Lung (tissue), 12 donors: ENCODE results near the gene WTIP. TPM values are rescaled to one million over a fixed set of nuclear protein-coding genes. Genes with fewer than 3 reads are reported as not detected.
"Not testable (repeated sequence)": the region's sequence is repeated elsewhere in the genome, so short reads cannot be mapped to it uniquely, and the experiment has no call there.

Experiments
- ATAC-seq: fragments of 200-7000 bp; cut with Tn5 transposase; one replicate; pipeline ENCODE4 v1.9.1; 2020; ENCODE audit warnings: moderate number of reproducible peaks; ENCODE audit not compliant: insufficient read depth, low FRiP score
- DNase-seq, 3 donors: peaks; one replicate each; pipeline ENCODE4 v3.0.0-alpha.2; 2013 to 2017
- H3K27ac ChIP-seq, 2 donors: one replicate each; pipeline ENCODE4 v1.5.1; 2013; ENCODE audit warnings: mild to moderate bottlenecking in 2 of 2, moderate library complexity in 2 of 2, control low read depth in 1 of 2, inconsistent platforms in 1 of 2, low read depth in 1 of 2, low read length in 1 of 2
- H3K27me3 ChIP-seq, 3 donors: one replicate each; pipeline ENCODE4 v1.5.1; 2013; ENCODE audit warnings: low read length in 2 of 3; ENCODE audit not compliant: control insufficient read depth in 3 of 3, insufficient read depth in 3 of 3
- H3K36me3 ChIP-seq, 4 donors: one replicate each; pipeline ENCODE4 v1.5.1; 2013; ENCODE audit warnings: low read length in 4 of 4, mild to moderate bottlenecking in 1 of 4, moderate library complexity in 1 of 4; ENCODE audit not compliant: control insufficient read depth in 4 of 4, insufficient read depth in 4 of 4
- H3K4me1 ChIP-seq, 5 donors: one replicate each; pipeline ENCODE4 v1.5.1; 2013; ENCODE audit warnings: low read length in 5 of 5, mild to moderate bottlenecking in 2 of 5, moderate library complexity in 1 of 5; ENCODE audit not compliant: control insufficient read depth in 5 of 5, insufficient read depth in 5 of 5
- H3K4me3 ChIP-seq: one replicate; pipeline ENCODE4 v1.5.1; 2013; ENCODE audit warnings: mild to moderate bottlenecking, control low read depth, moderate library complexity
- H3K9ac ChIP-seq, 2 donors: one replicate each; pipeline ENCODE4 v1.5.1; 2013; ENCODE audit warnings: low read length in 2 of 2, control low read depth in 1 of 2; ENCODE audit not compliant: insufficient read depth in 1 of 2
- H3K9me3 ChIP-seq, 4 donors: one replicate each; pipeline ENCODE4 v1.5.1; 2013; ENCODE audit warnings: low read length in 3 of 4, mild to moderate bottlenecking in 1 of 4, moderate library complexity in 1 of 4; ENCODE audit not compliant: control insufficient read depth in 4 of 4, insufficient read depth in 3 of 4
- CTCF ChIP-seq: IDR thresholded peaks from 2 replicates; pipeline ENCODE4 v1.5.1; 2012; ENCODE audit warnings: mild to moderate bottlenecking; ENCODE audit errors: control extremely low read depth, extremely low read depth
- WGBS, 2 donors: extraction: QIAGEN DNeasy Blood & Tissue Kit; methylation state at CpG; one replicate each; pipeline ENCODE4 v1.1.7; 2013; 5-methylcytosine and 5-hydroxymethylcytosine counted together
- polyA plus RNA-seq, 2 donors: library from polyadenylated mRNA; stranded (reverse); fragments of 200-250 nt; gene quantifications; one replicate each; pipeline ENCODE4 v1.2.1, GENCODE V29; 2013
- total RNA-seq, 2 donors: library from RNA; depleted of rRNA in 1 of 2; stranded (reverse); fragments of >200 nt in 1 of 2; gene quantifications; one replicate each; pipeline ENCODE4 v1.2.1, GENCODE V29; 2014 to 2021
- donor health status: control.
- donor health status: control.
- donor health status: Bipolar disorder and iron deficiency.
- donor health status: healthy.
- donor health status: DM: yes; HTN: yes; CAD: no.

The WTIP gene
- total and polyA plus RNA-seq, 4 donors = 6.4 to 31.9 (median 13.1) TPM

- Histone ChIP-seq H3K27me3 (no peaks in the 10 kb centered on the region), H3K4me3 (no peak overlapping the region), H3K4me1 (no peaks in the 10 kb centered on the region), H3K9me3 (no peaks in the 10 kb centered on the region), H3K9ac (no peak overlapping the region), H3K27ac (no peak overlapping the region), H3K36me3 (peaks cover 30 to 55% (median 44%) of the 10 kb centered on the region in 4 donors)
- ATAC-seq (no peak), DNase-seq (no peak)
- 99 to 100% methylated on average over 3 of the region's 3 CpGs for WGBS, 2 donors
- TF ChIP-seq CTCF = no peak
These were observed 33.4 kb upstream of the WTIP start for GRCh38 chr19:34448191-34448590.

GRCh38 chr19:34452723-34453122 lies 28.8 kb upstream of the WTIP start:
- no peaks in the 10 kb centered on the region for H3K9me3 ChIP-seq
- H3K4me3 ChIP-seq = no peak overlapping the region
- H3K36me3 ChIP-seq = peaks cover 26 to 46% (median 41%) of the 10 kb centered on the region in 4 donors
- no peak for DNase-seq
- TF ChIP-seq CTCF = no peak
- no peak overlapping the region for H3K27ac ChIP-seq
- H3K4me1 ChIP-seq = peaks cover 0 to 2% (median 0%) of the 10 kb centered on the region in 5 donors
- no peak for ATAC-seq
- H3K27me3 ChIP-seq = no peaks in the 10 kb centered on the region
- H3K9ac ChIP-seq = no peak overlapping the region

GRCh38 chr19:34454091-34454490 lies 27.5 kb upstream of the WTIP start:
- H3K27me3 ChIP-seq = no peaks in the 10 kb centered on the region
- H3K4me1 ChIP-seq = peaks cover 0 to 2% (median 0%) of the 10 kb centered on the region in 5 donors
- no peak overlapping the region for H3K4me3 ChIP-seq
- DNase-seq (no peak), ATAC-seq (no peak)
- H3K9me3 ChIP-seq = no peaks in the 10 kb centered on the region
- H3K9ac ChIP-seq = no peak overlapping the region
- peaks cover 25 to 47% (median 32%) of the 10 kb centered on the region in 4 donors for H3K36me3 ChIP-seq
- no peak overlapping the region for H3K27ac ChIP-seq
- TF ChIP-seq CTCF = no peak
- WGBS, 2 donors = 72 to 87% methylated on average over 2 of the region's 2 CpGs

DNA sequence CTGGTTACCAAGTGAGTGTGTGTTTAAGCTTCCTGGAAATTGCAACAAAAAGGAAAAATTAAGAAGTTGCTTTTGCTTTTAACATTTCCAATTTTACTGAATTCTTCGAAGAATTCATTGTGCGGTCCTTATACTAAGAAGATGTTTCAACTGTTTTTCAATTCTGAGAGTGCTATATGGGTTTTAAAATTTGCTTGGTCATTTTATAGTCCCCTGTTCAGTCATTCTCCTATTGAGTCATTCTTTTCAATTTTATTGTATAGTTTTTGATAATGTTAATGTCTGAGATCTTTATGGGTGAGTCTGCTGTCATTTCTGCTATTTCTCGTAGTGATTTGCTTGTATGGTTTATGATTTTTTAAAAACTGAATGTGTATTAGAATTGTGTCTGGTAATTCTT lies 26.9 kb upstream of the WTIP start:
- no peak for TF ChIP-seq CTCF
- WGBS, 2 donors = 93 to 99% methylated on average over 3 of the region's 3 CpGs
- H3K27ac ChIP-seq = no peak overlapping the region
- DNase-seq (no peak), ATAC-seq (no peak)
- peaks cover 0 to 5% (median 0%) of the 10 kb centered on the region in 5 donors for H3K4me1 ChIP-seq
- no peaks in the 10 kb centered on the region for H3K27me3 ChIP-seq
- no peaks in the 10 kb centered on the region for H3K9me3 ChIP-seq
- no peak overlapping the region for H3K4me3 ChIP-seq
- H3K9ac ChIP-seq = no peak overlapping the region
- peaks cover 27 to 52% (median 34%) of the 10 kb centered on the region in 4 donors for H3K36me3 ChIP-seq

DNA sequence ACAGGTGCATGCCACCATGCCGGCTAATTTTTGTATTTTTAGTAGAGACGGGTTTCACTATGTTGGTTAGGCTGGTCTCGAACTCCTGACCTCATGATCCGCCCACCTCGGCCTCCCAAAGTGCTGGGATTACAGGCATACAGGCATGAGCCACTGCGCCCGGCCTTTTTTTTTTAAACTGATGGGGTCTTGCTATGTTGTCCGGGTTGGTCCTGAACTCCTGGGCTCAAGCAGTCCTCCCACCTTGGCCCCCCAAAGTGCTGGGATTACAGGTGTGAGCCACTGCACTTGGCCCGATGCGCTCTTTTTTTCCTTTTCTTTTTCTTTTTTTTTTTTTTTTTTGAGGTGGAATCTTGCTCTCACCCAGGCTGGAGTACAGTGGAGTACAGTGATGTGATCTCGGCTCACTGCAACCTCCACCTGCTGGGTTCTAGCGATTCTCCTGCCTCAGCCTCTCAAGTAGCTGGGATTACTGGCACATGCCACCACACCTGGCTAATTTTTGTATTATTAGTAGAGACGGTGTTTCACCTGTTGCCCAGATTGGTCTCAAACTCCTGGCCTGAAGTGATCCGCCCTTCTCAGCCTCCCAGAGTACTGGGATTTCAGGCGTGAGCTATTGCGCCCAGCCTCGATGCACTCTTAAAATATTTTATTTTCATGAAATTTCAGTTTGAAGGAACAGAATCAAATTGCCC lies 25.6 kb upstream of the WTIP start:
- not testable (repeated sequence) for H3K4me3 ChIP-seq, H3K4me1 ChIP-seq, DNase-seq, H3K9me3 ChIP-seq, H3K27me3 ChIP-seq, H3K27ac ChIP-seq, ATAC-seq, H3K9ac ChIP-seq
- 91 to 93% methylated on average over 17 of the region's 17 CpGs for WGBS, 2 donors
- H3K36me3 ChIP-seq = peaks cover 31 to 56% (median 36%) of the 10 kb centered on the region in 4 donors
